ENCODE data around the gene NOS3. TPM values are rescaled to one million over a fixed set of nuclear protein-coding genes. Genes with fewer than 3 reads are reported as not detected.

The NOS3 gene
- total RNA-seq, 4 donors from 2014 or later = 1.4 to 10.8 (median 4.2) TPM

- TF ChIP-seq POLR2A (IDR thresholded peaks at IDR 0.05) (no peak), CTCF (IDR thresholded peaks at IDR 0.05 in 4 of 5, conservative IDR thresholded peaks at IDR 0.05 in 1 of 5) (no peak)
- in situ Hi-C loops (cut with MboI; ENCODE audit: low sequenced_read_pairs in 4 of 4) (no loop called here), intact Hi-C loops (cut with DNase I; ENCODE audit: low total_unique reads) (no loop called here)
Measured at GRCh38 chr7:151053751-151054150, 62.9 kb downstream of the NOS3 start.

GRCh38 chr7:151056283-151056665 lies 65.5 kb downstream of the NOS3 start:
- ATAC-seq (no peak), DNase-seq (no peak)
- Histone ChIP-seq H3K4me3 (no peak overlapping the region), H3K36me3 (no peaks in the 10 kb centered on the region), H3K9me3 (no peaks in the 10 kb centered on the region), H3K4me1 (peaks cover 22 to 31% of the 10 kb centered on the region in 2 donors), H3K27me3 (no peaks in the 10 kb centered on the region), H3K27ac (no peak overlapping the region)
- in situ Hi-C loops (cut with MboI; ENCODE audit: low sequenced_read_pairs in 4 of 4) = no loop called here
- intact Hi-C loops (cut with DNase I; ENCODE audit: low total_unique reads) = loop anchor here (5.0 kb wide), 1 partner anchor 1701 kb away; the partner anchor contains the start of gene ACTR3B
- TF ChIP-seq CTCF (IDR thresholded peaks at IDR 0.05 in 4 of 5, conservative IDR thresholded peaks at IDR 0.05 in 1 of 5) (no peak), POLR2A (IDR thresholded peaks at IDR 0.05) (no peak)

More at GRCh38 chr7:151053751-151054150, 62.9 kb downstream of the NOS3 start:
- no peaks in the 10 kb centered on the region for H3K9me3 ChIP-seq
- H3K4me1 ChIP-seq = peaks cover 14 to 17% of the 10 kb centered on the region in 2 donors
- H3K36me3 ChIP-seq = no peaks in the 10 kb centered on the region
- H3K4me3 ChIP-seq = no peak overlapping the region
- ATAC-seq = no peak
- no peak for DNase-seq
- peaks cover 0 to 8% (median 0%) of the 10 kb centered on the region in 3 donors for H3K27me3 ChIP-seq
- H3K27ac ChIP-seq = no peak overlapping the region

- H3K9me3 ChIP-seq = no peaks in the 10 kb centered on the region
- intact Hi-C loops (cut with DNase I; ENCODE audit: low total_unique reads) (loop anchor here (5.0 kb wide), 1 partner anchor 1700 kb away; the partner anchor contains the start of gene ACTR3B), in situ Hi-C loops (cut with MboI; ENCODE audit: low sequenced_read_pairs in 4 of 4) (no loop called here)
- peaks cover 22 to 36% of the 10 kb centered on the region in 2 donors for H3K4me1 ChIP-seq
- TF ChIP-seq POLR2A (IDR thresholded peaks at IDR 0.05) (no peak), CTCF (IDR thresholded peaks at IDR 0.05 in 4 of 5, conservative IDR thresholded peaks at IDR 0.05 in 1 of 5) (no peak)
- H3K27me3 ChIP-seq = no peaks in the 10 kb centered on the region
- ATAC-seq (no peak), DNase-seq (no peak)
- peak overlapping the region in 2 of 4 donors; percentile 72 to 99 for H3K27ac ChIP-seq
- no peaks in the 10 kb centered on the region for H3K36me3 ChIP-seq
- peak overlapping the region; percentile 71 to 92 (median 82) for H3K4me3 ChIP-seq
Measured at GRCh38 chr7:151056666-151057505, 66.1 kb downstream of the NOS3 start.

GRCh38 chr7:151057506-151057988 lies 66.7 kb downstream of the NOS3 start, which contains the start of gene CDK5:
TSS of gene CDK5 (minus strand) at chr7:151057897. CDS start at chr7:151057848, 49 bp downstream.
- H3K27me3 ChIP-seq = no peaks in the 10 kb centered on the region
- TF ChIP-seq CTCF (IDR thresholded peaks at IDR 0.05 in 4 of 5, conservative IDR thresholded peaks at IDR 0.05 in 1 of 5) (no peak), POLR2A (IDR thresholded peaks at IDR 0.05) (no peak)
- intact Hi-C loops (cut with DNase I; ENCODE audit: low total_unique reads) = loop anchor here (5.0 kb wide), 1 partner anchor 1700 kb away; the partner anchor contains the start of gene ACTR3B
- H3K36me3 ChIP-seq = no peaks in the 10 kb centered on the region
- H3K4me3 ChIP-seq = peak within 1 kb of the TSS; percentile 71 to 92 (median 86)
- in situ Hi-C loops (cut with MboI; ENCODE audit: low sequenced_read_pairs in 4 of 4) = no loop called here
- no peaks in the 10 kb centered on the region for H3K9me3 ChIP-seq
- H3K27ac ChIP-seq = peak within 1 kb of the TSS; percentile 93 to 99 (median 98)
- DNase-seq (no peak), ATAC-seq (peak; percentile 7 to 9)
- H3K4me1 ChIP-seq = peaks cover 22 to 39% of the 10 kb centered on the region in 2 donors
